HepG2 (cell line): ENCODE results near the gene COMT. TPM values are rescaled to one million over a fixed set of nuclear protein-coding genes. Genes with fewer than 3 reads are reported as not detected.

ENCODE experiments used
- ELK4 ChIP-seq: sonication (generic); formaldehyde crosslinking; IDR thresholded peaks from 2 replicates; pipeline ENCODE4 v1.9.0; 2021; ENCODE audit warnings: missing genetic modification reagents, borderline replicate concordance
- FOSL2 ChIP-seq: sonication (generic); formaldehyde crosslinking; IDR thresholded peaks from 2 replicates; pipeline ENCODE4 v1.4.0; 2020; ENCODE audit warnings: missing genetic modification reagents
- MBD4 ChIP-seq: IDR thresholded peaks from 2 replicates; pipeline ENCODE4 v1.6.1; 2012; ENCODE audit warnings: low read length, inconsistent platforms, borderline replicate concordance
- NBN ChIP-seq: fragments of 450-650 bp; conservative IDR thresholded peaks from 2 replicates; pipeline ENCODE4 v1.6.1; 2017
- NFATC3 ChIP-seq: sonication (generic); formaldehyde crosslinking; IDR thresholded peaks from 2 replicates; pipeline ENCODE4 v1.5.1; 2020; ENCODE audit warnings: mild to moderate bottlenecking, missing genetic modification reagents
- SMYD3 ChIP-seq: sonication (generic); formaldehyde crosslinking; IDR thresholded peaks from 2 replicates; pipeline ENCODE4 v1.8.1; 2023; ENCODE audit warnings: mild to moderate bottlenecking, missing genetic modification reagents
- THAP9 ChIP-seq: sonication (generic); formaldehyde crosslinking; IDR thresholded peaks from 2 replicates; pipeline ENCODE4; 2020; ENCODE audit warnings: missing genetic modification reagents, mild to moderate bottlenecking, borderline replicate concordance
- ZBTB10 ChIP-seq: sonication (generic); formaldehyde crosslinking; IDR thresholded peaks from 2 replicates; pipeline ENCODE4 v1.4.0; 2020; ENCODE audit warnings: missing genetic modification reagents, borderline replicate concordance
- ZBTB33 ChIP-seq: sonication (generic); formaldehyde crosslinking; IDR thresholded peaks from 2 replicates; pipeline ENCODE4 v1.4.0; 2020; ENCODE audit warnings: missing genetic modification reagents
- ZBTB4 ChIP-seq: sonication (generic); formaldehyde crosslinking; IDR thresholded peaks from 2 replicates; pipeline ENCODE4 v1.4.0; 2020; ENCODE audit warnings: missing genetic modification reagents, mild to moderate bottlenecking, borderline replicate concordance
- ZNF207 ChIP-seq: fragments of 450-650 bp; IDR thresholded peaks from 2 replicates; pipeline ENCODE4 v1.6.1; 2016; ENCODE audit warnings: antibody characterized with exemption, borderline replicate concordance
- ZNF574 ChIP-seq: sonication (generic); formaldehyde crosslinking; IDR thresholded peaks from 2 replicates; pipeline ENCODE4 v1.4.0; 2020; ENCODE audit warnings: missing genetic modification reagents
- ZNF83 ChIP-seq: sonication (generic); formaldehyde crosslinking; IDR thresholded peaks from 2 replicates; pipeline ENCODE4 v1.4.0; 2020; ENCODE audit warnings: missing genetic modification reagents, mild to moderate bottlenecking, borderline replicate concordance
- polyA plus RNA-seq, 8 experiments: library from polyadenylated mRNA; depleted of rRNA in 3 of 8; stranded (reverse) in 7 of 8; unstranded in 1 of 8; fragments of >200 nt; fragmentation: Illumina TruSeq in 4 of 8; extraction: Trizol in 4 of 8; gene quantifications; 2 replicates each; pipeline versions ENCODE4 v1.2.1 to v1.2.3, GENCODE V29; 2011 to 2016; ENCODE audit warnings: low read depth in 4 of 8, missing spikeins in 1 of 8, mixed read lengths in 1 of 8; ENCODE audit not compliant: insufficient read depth in 1 of 8
- total RNA-seq, 5 experiments: library from RNA; depleted of rRNA; stranded (reverse); fragments of >200 nt; fragmentation: Illumina TruSeq; extraction: Trizol; gene quantifications; 2 replicates each; pipeline ENCODE4 v1.2.3, GENCODE V29; 2016; ENCODE audit warnings: low read depth in 1 of 5

The COMT gene
- total and polyA plus RNA-seq, 2 of the 13 experiments (the other 11 are each of a cell fraction or from before 2014, with no cell fraction given): 156 to 162 TPM

GRCh38 chr22:19962246-19962908 lies 20.8 kb downstream of the COMT start (continued):
- TF ChIP-seq ZBTB4 (CRISPR knock-in tag) (no peak), ZNF207 (no peak), ZNF574 (CRISPR knock-in tag) (no peak), MBD4 (no peak), ZBTB10 (CRISPR knock-in tag) (no peak), ELK4 (CRISPR knock-in tag) (no peak), THAP9 (CRISPR knock-in tag) (no peak), SMYD3 (CRISPR knock-in tag) (0 out of 2 replicates have a peak, but pooled peaks have one; percentile 50), FOSL2 (CRISPR knock-in tag) (no peak), ZNF83 (CRISPR knock-in tag) (no peak; the same call in 1 of the 2 replicates), ZBTB33 (peak; percentile 50; the same call in 1 of the 2 replicates), NBN (no peak), NFATC3 (CRISPR knock-in tag) (no peak)
